Measurements from ENCODE around the gene GNAI3. TPM values are rescaled to one million over a fixed set of nuclear protein-coding genes. Genes with fewer than 3 reads are reported as not detected.
A peak's percentile ranks its signal among the peaks of the same experiment; 100 is the strongest.

The GNAI3 gene
- total and polyA plus RNA-seq, 3 experiments from 2014 or later: 8.6 to 9.9 (median 9.8) TPM

GRCh38 chr1:109527846-109528695 is 20.3 kb upstream of the GNAI3 start:
- POLR2A ChIA-PET: no interaction called here
- Mint-ChIP-seq H3K27ac (no peak overlapping the region), H3K9me3 (no peaks in the 10 kb centered on the region), H3K27me3 (peaks cover 0 to under 1% of the 10 kb centered on the region in 2 donors), H3K4me3 (no peak overlapping the region), H3K4me1 (peaks cover 18 to 23% (median 20%) of the 10 kb centered on the region in 3 donors), H3K36me3 (peaks cover 0 to 1% (median 0%) of the 10 kb centered on the region in 3 donors)
- no peak for DNase-seq
- peaks cover 30% of the 10 kb centered on the region for H3K4me1 ChIP-seq (ENCODE audit: insufficient read depth, low read length)
- H3K27ac ChIP-seq (ENCODE audit: low read depth, low read length): no peak overlapping the region
- CTCF ChIA-PET: interaction anchor here (26.1 kb wide), 1 partner anchor 30 kb away, joined by 1339 read pairs; the partner anchor contains the start of genes AMIGO1, ATXN7L2 and CYB561D1
- no peaks in the 10 kb centered on the region for H3K36me3 ChIP-seq (ENCODE audit: insufficient read depth, low read length)
- H3K27me3 ChIP-seq (ENCODE audit: insufficient read depth, low read length, poor library complexity, severe bottlenecking): no peaks in the 10 kb centered on the region
- H3K9me3 ChIP-seq (ENCODE audit: low read length): no peaks in the 10 kb centered on the region
- no peak overlapping the region for H3K4me3 ChIP-seq (ENCODE audit: low read length)

GRCh38 chr1:109528712-109529111 is 19.7 kb upstream of the GNAI3 start:
- H3K4me3 Mint-ChIP-seq: no peak overlapping the region
- peak overlapping the region in 1 of 8 donors; percentile 42 for H3K27ac Mint-ChIP-seq
- Histone ChIP-seq H3K4me1 (ENCODE audit: insufficient read depth, low read length) (peaks cover 30% of the 10 kb centered on the region), H3K4me3 (ENCODE audit: low read length) (no peak overlapping the region), H3K9me3 (ENCODE audit: low read length) (no peaks in the 10 kb centered on the region), H3K27me3 (ENCODE audit: insufficient read depth, low read length, poor library complexity, severe bottlenecking) (no peaks in the 10 kb centered on the region), H3K27ac (ENCODE audit: low read depth, low read length) (no peak overlapping the region), H3K36me3 (ENCODE audit: insufficient read depth, low read length) (no peaks in the 10 kb centered on the region)
- peaks cover 0 to 1% (median 0%) of the 10 kb centered on the region in 3 donors for H3K36me3 Mint-ChIP-seq
- ChIA-PET POLR2A (no interaction called here), CTCF (interaction anchor here (0.8 to 26.1 kb wide), 3 partner anchors 31 to 252 kb away, joined by 3 to 1339 read pairs (median 4); partner anchors contain the start of genes AMIGO1, ATXN7L2 and CYB561D1)
- H3K4me1 Mint-ChIP-seq: peaks cover 19 to 23% (median 20%) of the 10 kb centered on the region in 3 donors
- DNase-seq: no peak
- no peaks in the 10 kb centered on the region for H3K9me3 Mint-ChIP-seq
- no peaks in the 10 kb centered on the region for H3K27me3 Mint-ChIP-seq

GRCh38 chr1:109529881-109530456 is 18.4 kb upstream of the GNAI3 start:
- peaks cover 30% of the 10 kb centered on the region for H3K4me1 ChIP-seq (ENCODE audit: insufficient read depth, low read length)
- Mint-ChIP-seq H3K9me3 (no peaks in the 10 kb centered on the region), H3K36me3 (peaks cover 0 to 1% (median 0%) of the 10 kb centered on the region in 3 donors), H3K27ac (no peak overlapping the region), H3K27me3 (no peaks in the 10 kb centered on the region), H3K4me1 (peaks cover 19 to 23% (median 20%) of the 10 kb centered on the region in 3 donors), H3K4me3 (no peak overlapping the region)
- POLR2A ChIA-PET: interaction anchor here (1.0 to 3.3 kb wide), 3 partner anchors 20 to 39 kb away, joined by 4 to 15 read pairs (median 5); partner anchors contain the start of gene AMIGO1
- no peak overlapping the region for H3K27ac ChIP-seq (ENCODE audit: low read depth, low read length)
- H3K36me3 ChIP-seq (ENCODE audit: insufficient read depth, low read length): no peaks in the 10 kb centered on the region
- CTCF ChIA-PET: interaction anchor here (0.8 to 26.1 kb wide), 5 partner anchors 10 to 253 kb away, joined by 3 to 1339 read pairs (median 4); partner anchors contain the start of genes AMIGO1, ATXN7L2, CYB561D1 and PSRC1
- H3K9me3 ChIP-seq (ENCODE audit: low read length): no peaks in the 10 kb centered on the region
- H3K4me3 ChIP-seq (ENCODE audit: low read length): no peak overlapping the region
- no peaks in the 10 kb centered on the region for H3K27me3 ChIP-seq (ENCODE audit: insufficient read depth, low read length, poor library complexity, severe bottlenecking)
- no peak for DNase-seq

DNA sequence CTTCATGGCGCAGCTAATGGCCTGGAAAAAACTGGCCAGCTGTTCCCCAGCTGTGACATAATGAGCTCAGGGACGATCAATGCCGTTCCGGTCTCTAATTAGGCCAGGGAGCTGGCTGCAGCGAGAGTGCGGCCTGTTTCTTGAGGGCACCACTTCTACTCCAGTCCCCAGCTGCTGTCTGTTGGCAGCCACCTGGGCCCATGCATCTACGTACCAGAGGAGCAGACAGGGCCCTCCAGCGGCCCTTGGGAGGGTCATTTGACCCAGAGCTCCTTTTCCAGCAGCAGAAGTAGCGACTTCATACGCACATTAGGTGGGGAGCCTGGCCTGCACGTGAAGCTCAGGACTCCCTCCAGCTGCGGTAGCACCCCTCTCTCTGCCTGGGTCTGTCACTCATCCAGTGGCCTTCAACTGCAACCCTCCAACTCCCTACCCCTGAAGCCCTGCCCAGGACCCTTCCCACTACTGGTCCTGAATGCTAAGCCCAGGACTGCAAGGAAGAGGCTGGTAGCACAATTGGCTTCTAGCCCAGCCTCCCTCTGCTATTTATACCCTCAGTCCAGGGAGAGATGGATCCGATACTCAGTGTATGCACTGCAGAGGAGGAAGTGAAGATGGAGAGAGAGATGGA is 17.8 kb upstream of the GNAI3 start:
- POLR2A ChIA-PET: interaction anchor here (1.0 to 3.3 kb wide), 3 partner anchors 21 to 40 kb away, joined by 4 to 15 read pairs (median 5); partner anchors contain the start of gene AMIGO1
- Mint-ChIP-seq H3K27ac (peak overlapping the region in 1 of 8 donors; percentile 27), H3K9me3 (no peaks in the 10 kb centered on the region), H3K27me3 (no peaks in the 10 kb centered on the region), H3K36me3 (peaks cover 0 to 1% (median 0%) of the 10 kb centered on the region in 3 donors), H3K4me3 (peak overlapping the region in 1 of 7 donors; percentile 14), H3K4me1 (peaks cover 19 to 23% (median 20%) of the 10 kb centered on the region in 3 donors)
- Histone ChIP-seq H3K4me1 (ENCODE audit: insufficient read depth, low read length) (peaks cover 30% of the 10 kb centered on the region), H3K9me3 (ENCODE audit: low read length) (no peaks in the 10 kb centered on the region), H3K4me3 (ENCODE audit: low read length) (no peak overlapping the region), H3K36me3 (ENCODE audit: insufficient read depth, low read length) (no peaks in the 10 kb centered on the region), H3K27ac (ENCODE audit: low read depth, low read length) (no peak overlapping the region), H3K27me3 (ENCODE audit: insufficient read depth, low read length, poor library complexity, severe bottlenecking) (no peaks in the 10 kb centered on the region)
- DNase-seq: no peak
- CTCF ChIA-PET: interaction anchor here (0.8 to 26.1 kb wide), 5 partner anchors 7 to 248 kb away, joined by 3 to 1339 read pairs (median 31); partner anchors contain the start of genes AMIGO1, ATXN7L2, CYB561D1 and PSRC1

GRCh38 chr1:109531380-109531779 is 17.0 kb upstream of the GNAI3 start:
- Histone ChIP-seq H3K9me3 (ENCODE audit: low read length) (no peaks in the 10 kb centered on the region), H3K36me3 (ENCODE audit: insufficient read depth, low read length) (no peaks in the 10 kb centered on the region), H3K4me3 (ENCODE audit: low read length) (no peak overlapping the region), H3K27me3 (ENCODE audit: insufficient read depth, low read length, poor library complexity, severe bottlenecking) (no peaks in the 10 kb centered on the region), H3K4me1 (ENCODE audit: insufficient read depth, low read length) (peaks cover 30% of the 10 kb centered on the region), H3K27ac (ENCODE audit: low read depth, low read length) (no peak overlapping the region)
- peaks cover 19 to 23% (median 20%) of the 10 kb centered on the region in 3 donors for H3K4me1 Mint-ChIP-seq
- ChIA-PET POLR2A (interaction anchor here (1.0 to 3.3 kb wide), 7 partner anchors 22 to 104 kb away, joined by 3 to 20 read pairs (median 13); partner anchors contain the start of genes AMIGO1 and CYB561D1), CTCF (interaction anchor here (0.6 to 26.1 kb wide), 31 partner anchors 8 to 497 kb away, joined by 3 to 1339 read pairs (median 8); partner anchors contain the start of genes AHCYL1, AMIGO1, ATXN7L2 and CYB561D1)
- peak overlapping the region in 3 of 7 donors; percentile 24 to 37 (median 25) for H3K4me3 Mint-ChIP-seq
- H3K36me3 Mint-ChIP-seq: peaks cover 0 to 1% (median 0%) of the 10 kb centered on the region in 3 donors
- peak overlapping the region in 4 of 8 donors; percentile 10 to 91 (median 34) for H3K27ac Mint-ChIP-seq
- H3K9me3 Mint-ChIP-seq: no peaks in the 10 kb centered on the region
- no peaks in the 10 kb centered on the region for H3K27me3 Mint-ChIP-seq
- no peak for DNase-seq

- H3K4me3 Mint-ChIP-seq: peak overlapping the region in 5 of 7 donors; percentile 83 to 90 (median 86)
- H3K4me1 Mint-ChIP-seq: peaks cover 19 to 23% (median 20%) of the 10 kb centered on the region in 3 donors
- Histone ChIP-seq H3K4me3 (ENCODE audit: low read length) (no peak overlapping the region), H3K4me1 (ENCODE audit: insufficient read depth, low read length) (peaks cover 30% of the 10 kb centered on the region), H3K9me3 (ENCODE audit: low read length) (no peaks in the 10 kb centered on the region), H3K36me3 (ENCODE audit: insufficient read depth, low read length) (no peaks in the 10 kb centered on the region), H3K27ac (ENCODE audit: low read depth, low read length) (no peak overlapping the region), H3K27me3 (ENCODE audit: insufficient read depth, low read length, poor library complexity, severe bottlenecking) (no peaks in the 10 kb centered on the region)
- H3K36me3 Mint-ChIP-seq: peaks cover 0 to 1% (median 0%) of the 10 kb centered on the region in 3 donors
- ChIA-PET POLR2A (interaction anchor here (1.0 to 3.3 kb wide), 11 partner anchors 14 to 106 kb away, joined by 3 to 20 read pairs (median 10); partner anchors contain the start of genes AMIGO1, ATXN7L2 and CYB561D1), CTCF (interaction anchor here (0.6 to 26.1 kb wide), 43 partner anchors 9 to 497 kb away, joined by 3 to 1339 read pairs (median 5); partner anchors contain the start of genes AHCYL1, AMIGO1, ATXN7L2 and CYB561D1)
- peaks cover 0 to 2% of the 10 kb centered on the region in 2 donors for H3K27me3 Mint-ChIP-seq
- H3K27ac Mint-ChIP-seq: peak overlapping the region in 4 of 8 donors; percentile 86 to 94 (median 90)
- no peak for DNase-seq
- no peaks in the 10 kb centered on the region for H3K9me3 Mint-ChIP-seq
Measured at GRCh38 chr1:109531826-109532364, 16.5 kb upstream of the GNAI3 start.
